WERI-Rb-1 (cell line): ENCODE results near the gene KLHL25.

Experiments
- DNase-seq: peaks from one replicate; pipeline ENCODE4 v3.0.0-alpha.2; 2020
- H3K27ac ChIP-seq: fragments of 250-450 bp; sonication (Bioruptor Pico); 2 replicates; pipeline ENCODE4 v1.5.1; 2020; ENCODE audit warnings: mild to moderate bottlenecking, moderate library complexity
- H3K27me3 ChIP-seq: fragments of 250-450 bp; sonication (Bioruptor Pico); 2 replicates; pipeline ENCODE4 v1.5.1; 2021; ENCODE audit warnings: mild to moderate bottlenecking, low read depth, moderate library complexity; ENCODE audit not compliant: insufficient read depth, severe bottlenecking
- H3K36me3 ChIP-seq: fragments of 250-450 bp; sonication (Bioruptor Pico); 2 replicates; pipeline ENCODE4 v1.5.1; 2020; ENCODE audit warnings: mild to moderate bottlenecking, moderate library complexity
- H3K4me3 ChIP-seq: 2 replicates; pipeline ENCODE4 v1.5.1; 2011; ENCODE audit warnings: low read depth, mild to moderate bottlenecking, control low read depth, low read length
- H3K9me3 ChIP-seq: fragments of 250-450 bp; sonication (Bioruptor Pico); 2 replicates; pipeline ENCODE4 v1.5.1; 2021; ENCODE audit warnings: mild to moderate bottlenecking, moderate library complexity; ENCODE audit not compliant: severe bottlenecking
- CTCF ChIP-seq: IDR thresholded peaks from 2 replicates; pipeline ENCODE4 v1.5.1; 2011; ENCODE audit warnings: low read depth, mild to moderate bottlenecking, control low read depth, inconsistent platforms, low read length

KLHL25 gene

GRCh38 chr15:85792102-85792731, 2.5 kb downstream of the KLHL25 start:
- H3K27ac ChIP-seq, result no peak overlapping the region
- no peak for TF ChIP-seq CTCF
- DNase-seq, result no peak
- H3K4me3 ChIP-seq, result no peak overlapping the region
- no peaks in the 10 kb centered on the region for H3K27me3 ChIP-seq
- 0 out of 2 replicates have a peak, but pooled peaks cover 2% of the 10 kb centered on the region for H3K36me3 ChIP-seq
- no peaks in the 10 kb centered on the region for H3K9me3 ChIP-seq

GRCh38 chr15:85789496-85789875, 5.2 kb downstream of the KLHL25 start:
- H3K9me3 ChIP-seq, result no peaks in the 10 kb centered on the region
- no peak overlapping the region for H3K4me3 ChIP-seq
- no peak overlapping the region for H3K27ac ChIP-seq
- H3K27me3 ChIP-seq, result no peaks in the 10 kb centered on the region
- no peak for DNase-seq
- TF ChIP-seq CTCF, result no peak
- 0 out of 2 replicates have a peak, but pooled peaks cover under 1% of the 10 kb centered on the region for H3K36me3 ChIP-seq

GRCh38 chr15:85788771-85789495, 5.8 kb downstream of the KLHL25 start:
- no peak overlapping the region for H3K4me3 ChIP-seq
- no peaks in the 10 kb centered on the region for H3K27me3 ChIP-seq
- DNase-seq, result no peak
- no peak for TF ChIP-seq CTCF
- no peaks in the 10 kb centered on the region for H3K36me3 ChIP-seq
- no peak overlapping the region for H3K27ac ChIP-seq
- no peaks in the 10 kb centered on the region for H3K9me3 ChIP-seq

DNA sequence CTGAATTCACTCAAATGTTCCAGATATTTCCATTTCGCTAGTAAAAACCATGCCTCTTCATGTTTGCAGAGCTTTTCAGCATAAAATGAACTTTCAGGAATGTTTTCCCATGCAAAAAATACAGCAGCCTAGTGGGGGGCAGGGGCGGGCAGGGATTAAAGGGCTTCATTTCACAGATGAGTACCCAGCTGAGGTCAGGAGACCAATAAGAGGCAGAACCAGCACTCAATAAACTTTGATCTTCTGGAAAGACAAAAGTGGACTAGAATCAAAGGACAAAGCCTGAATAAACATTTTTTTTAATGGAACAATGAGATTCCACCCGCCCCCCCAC, 8.0 kb downstream of the KLHL25 start:
- H3K27ac ChIP-seq, result peak overlapping the region; percentile 53; the same call in 1 of the 2 replicates
- no peak for TF ChIP-seq CTCF
- no peak overlapping the region for H3K4me3 ChIP-seq
- peak; percentile 33 for DNase-seq
- H3K36me3 ChIP-seq, result no peaks in the 10 kb centered on the region
- no peaks in the 10 kb centered on the region for H3K27me3 ChIP-seq
- no peaks in the 10 kb centered on the region for H3K9me3 ChIP-seq

GRCh38 chr15:85785887-85786780, 8.6 kb downstream of the KLHL25 start:
- Histone ChIP-seq H3K4me3 (no peak overlapping the region), H3K27ac (peak overlapping the region; percentile 53), H3K36me3 (no peaks in the 10 kb centered on the region), H3K9me3 (no peaks in the 10 kb centered on the region), H3K27me3 (no peaks in the 10 kb centered on the region)
- DNase-seq, result peak; percentile 72
- TF ChIP-seq CTCF, result no peak
